NCI-H460 (cell line): ENCODE data around the gene SCAPER. TPM values are rescaled to one million over a fixed set of nuclear protein-coding genes. Genes with fewer than 3 reads are reported as not detected.
"Not testable (repeated sequence)": the region's sequence is repeated elsewhere in the genome, so short reads cannot be mapped to it uniquely, and the experiment has no call there.

Experiments used
- DNase-seq: peaks from one replicate; pipeline ENCODE4 v3.0.0-alpha.2; 2016; ENCODE audit warnings: low read depth; ENCODE audit errors: extremely low read depth
- total RNA-seq: library from RNA; depleted of rRNA; stranded (reverse); fragments of >200 nt; shearing (Covaris generic); gene quantifications from 2 replicates; pipeline ENCODE4 v1.2.3, GENCODE V29; 2014

The SCAPER gene
- total RNA-seq, 1 experiment from 2014 or later, result 8.8 TPM

DNA sequence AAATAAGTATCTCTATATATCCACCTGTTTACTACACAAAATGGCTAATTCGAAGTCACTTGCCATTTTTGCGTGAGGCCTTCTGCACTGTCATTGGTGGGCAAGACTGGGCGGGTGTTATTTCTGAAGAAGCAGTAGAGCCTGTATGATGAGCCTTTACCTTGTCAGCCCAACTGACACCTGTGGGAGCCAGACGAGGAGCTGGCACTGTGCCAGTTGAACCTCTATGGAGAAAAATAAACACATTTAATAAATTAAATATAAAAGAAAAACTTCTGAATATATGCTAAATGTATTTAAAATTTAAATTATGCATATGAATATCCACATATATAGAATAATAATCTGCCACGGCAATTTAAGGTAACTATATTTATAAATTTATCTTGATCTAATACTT, 109.9 kb downstream of the SCAPER start:
- no peak for DNase-seq

DNA sequence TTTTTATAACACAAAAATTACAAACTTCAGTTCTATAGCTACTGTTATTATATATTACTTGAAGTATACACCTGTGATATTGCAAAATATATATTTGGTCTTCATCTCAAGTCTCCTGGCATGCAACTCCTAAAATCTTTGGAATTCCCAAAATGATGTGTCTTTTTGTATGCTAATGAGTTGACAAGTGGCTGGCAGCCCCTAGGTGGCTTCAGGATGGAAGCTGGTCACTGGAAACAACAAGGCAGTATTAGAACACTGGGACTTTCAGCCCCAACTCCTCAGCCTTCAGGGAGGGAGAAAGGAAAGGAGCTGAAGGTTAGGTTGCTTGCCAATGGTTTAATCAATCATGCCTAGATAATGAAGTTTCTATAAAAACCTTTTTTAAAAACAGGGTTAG, 112.0 kb downstream of the SCAPER start:
- no peak for DNase-seq

- DNase-seq, result no peak
These were observed 113.6 kb downstream of the SCAPER start for GRCh38 chr15:76791511-76791910.

DNA sequence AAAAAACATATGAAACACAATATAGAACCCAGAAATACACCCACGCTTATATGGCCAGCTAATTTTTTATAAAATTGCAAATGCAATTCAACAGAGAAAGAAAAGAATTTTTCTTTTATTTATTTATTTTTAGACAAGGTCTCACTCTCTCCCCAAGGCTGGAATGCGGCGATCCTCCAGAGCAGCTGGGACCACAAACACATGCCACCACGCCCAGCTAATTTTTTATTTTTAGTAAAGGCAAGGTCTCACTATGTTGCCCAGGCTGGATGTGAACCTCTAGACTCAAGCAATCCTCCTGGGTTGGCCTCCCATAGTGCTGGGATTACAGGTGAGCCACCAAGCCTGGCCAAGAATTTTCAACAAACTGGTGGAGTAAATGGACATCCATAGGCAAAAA, 117.9 kb downstream of the SCAPER start:
- no peak for DNase-seq

DNA sequence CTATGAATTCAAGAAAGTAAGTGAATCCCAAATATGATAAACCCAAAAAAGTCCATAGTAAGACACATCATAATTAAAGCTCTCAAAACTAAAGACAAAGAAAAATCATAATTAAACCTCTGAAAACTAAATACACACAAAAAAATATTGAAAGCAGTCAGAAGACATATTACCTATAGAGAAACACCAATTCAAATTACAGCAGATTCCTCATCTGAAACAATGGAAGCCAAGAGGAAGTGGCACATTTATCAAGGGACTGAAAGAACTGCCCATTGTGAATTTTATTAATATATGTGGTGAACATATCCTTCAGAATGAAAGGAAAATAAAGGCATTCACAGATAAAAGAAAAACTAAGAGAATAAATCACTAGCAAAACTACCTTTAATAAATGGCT, 128.2 kb downstream of the SCAPER start:
- no peak for DNase-seq

DNA sequence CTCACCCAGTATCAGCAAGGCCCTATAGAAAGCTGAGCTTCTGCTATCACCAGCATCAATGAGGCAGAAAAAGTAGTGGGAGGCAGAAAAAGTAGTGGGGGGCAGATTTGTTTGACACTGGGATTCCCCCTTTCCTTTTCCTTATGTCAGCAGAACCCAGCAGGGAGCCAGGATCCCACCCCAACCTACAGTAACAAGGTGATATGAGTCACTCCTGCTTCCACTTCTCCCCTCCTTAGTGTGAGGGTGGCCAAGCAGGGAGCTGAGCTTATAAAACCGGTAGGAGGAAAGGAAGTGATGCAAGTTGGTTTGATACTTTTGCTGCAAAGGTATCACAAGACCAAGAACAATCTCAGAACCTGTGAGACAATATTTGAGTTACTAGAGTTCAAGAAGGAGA, 128.7 kb downstream of the SCAPER start:
- DNase-seq, result no peak

DNA sequence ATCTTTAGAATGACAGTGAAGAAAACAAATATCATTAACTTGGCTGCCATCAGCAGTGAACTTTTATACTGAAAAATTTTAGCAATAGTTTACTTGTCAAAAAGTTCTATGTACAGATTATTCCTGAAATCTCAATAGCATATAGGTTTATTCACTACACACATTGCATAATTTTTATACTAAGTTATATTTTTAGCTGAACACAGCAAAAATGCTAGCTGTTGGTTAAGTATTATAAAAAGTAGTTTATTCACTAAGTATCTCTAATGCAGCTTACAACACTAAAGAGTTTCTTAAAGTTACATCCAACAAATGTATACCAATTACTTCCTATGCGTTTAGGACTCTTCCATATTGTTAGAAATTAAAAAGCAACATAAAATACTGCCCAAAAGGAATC, 131.9 kb downstream of the SCAPER start:
- DNase-seq, result no peak

DNA sequence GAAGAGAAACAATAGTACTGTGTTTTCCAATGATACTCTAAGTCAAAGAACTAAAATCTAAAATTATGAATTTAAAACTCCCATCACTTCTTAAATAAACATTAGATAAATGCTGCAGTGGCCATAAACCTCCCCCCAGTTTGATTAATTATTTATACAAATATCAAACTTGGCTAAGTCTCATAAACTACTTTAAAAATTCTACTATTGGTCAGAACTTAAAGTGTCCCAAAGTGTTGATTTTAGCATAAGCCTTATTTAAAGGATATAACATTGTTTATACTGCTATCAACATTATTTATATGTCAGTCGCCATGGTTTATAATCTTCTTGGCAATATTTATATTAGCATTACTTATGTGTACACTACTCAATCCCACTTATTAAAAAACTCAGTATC, 132.4 kb downstream of the SCAPER start:
- no peak for DNase-seq

DNA sequence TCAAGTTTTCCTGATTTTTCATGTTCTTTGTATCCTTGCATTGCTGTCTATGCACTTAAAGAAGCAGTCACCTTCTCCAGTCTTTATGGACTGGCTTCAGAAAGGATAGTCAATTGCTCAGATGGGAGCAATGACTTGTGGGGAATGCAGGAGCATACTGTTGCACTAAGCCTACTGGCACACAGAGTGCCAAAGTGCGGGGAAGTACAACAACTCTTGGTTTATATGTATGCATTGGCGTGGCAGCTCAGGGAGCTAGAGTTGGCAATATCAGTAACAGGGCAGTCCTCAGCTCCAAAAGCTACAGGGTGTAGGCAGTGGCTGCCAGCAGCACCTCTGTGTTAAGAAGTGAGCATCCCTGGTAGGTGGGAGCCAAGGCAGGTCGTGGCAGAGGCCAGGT, 141.1 kb downstream of the SCAPER start:
- DNase-seq, result no peak

DNA sequence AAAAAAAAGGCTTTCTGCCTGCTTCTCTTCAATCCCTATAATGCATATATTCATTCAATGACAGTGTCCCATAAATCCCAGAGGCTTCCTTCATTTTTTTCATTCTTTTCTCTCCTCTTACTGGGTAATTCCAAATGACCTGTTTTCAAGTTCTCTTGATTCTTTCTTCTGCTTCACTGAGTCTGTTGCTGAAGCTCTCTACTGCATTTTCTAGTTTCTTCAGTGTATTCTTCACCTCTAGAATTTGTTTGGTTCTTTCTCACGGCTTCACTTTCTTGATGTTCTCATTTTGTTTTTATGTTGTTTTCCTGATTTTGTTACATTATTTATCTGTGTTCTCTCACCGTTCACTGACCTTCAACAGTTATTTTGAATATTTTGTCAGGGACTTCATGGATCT, 141.6 kb downstream of the SCAPER start:
- no peak for DNase-seq

- DNase-seq, result no peak
These were observed 148.8 kb downstream of the SCAPER start for GRCh38 chr15:76756381-76756780.

- no peak for DNase-seq
These were observed 151.4 kb downstream of the SCAPER start for GRCh38 chr15:76753771-76754170.

DNA sequence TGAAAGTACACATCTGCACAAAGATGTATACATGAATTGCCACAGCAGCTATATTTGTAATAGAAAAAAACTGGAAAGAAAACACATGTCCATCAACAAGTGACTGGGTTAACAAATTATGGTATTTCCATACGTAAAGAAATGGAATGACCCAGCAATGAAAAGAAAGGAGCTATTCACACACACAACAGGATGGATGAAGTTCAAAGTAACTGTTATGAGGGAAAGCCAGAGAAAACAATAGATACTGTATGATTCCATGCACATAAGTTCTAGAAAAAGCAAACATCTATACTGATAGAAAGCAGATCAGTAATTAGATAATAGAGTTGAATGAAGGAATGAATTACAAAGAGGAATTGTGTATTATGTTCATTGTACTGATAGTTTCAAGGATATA, 152.0 kb downstream of the SCAPER start:
- DNase-seq, result no peak

DNA sequence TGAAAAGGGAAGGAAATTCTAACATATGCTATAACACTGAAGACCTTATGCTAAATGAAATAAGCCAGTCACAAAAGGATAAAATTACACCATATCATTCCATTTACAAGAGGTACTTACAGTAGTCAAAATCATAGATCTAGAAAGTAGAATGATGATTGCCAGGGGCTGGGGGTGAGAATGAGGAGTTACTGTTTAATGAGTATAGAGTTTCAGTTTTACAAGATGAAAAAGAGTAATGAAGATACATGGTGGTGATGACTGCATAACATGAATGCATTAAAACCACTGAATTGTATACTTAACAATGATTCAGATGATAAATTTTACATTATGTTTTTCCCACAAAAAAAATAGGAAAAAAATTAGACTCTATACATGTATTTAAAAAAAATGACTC, 152.6 kb downstream of the SCAPER start:
- DNase-seq, result no peak

DNA sequence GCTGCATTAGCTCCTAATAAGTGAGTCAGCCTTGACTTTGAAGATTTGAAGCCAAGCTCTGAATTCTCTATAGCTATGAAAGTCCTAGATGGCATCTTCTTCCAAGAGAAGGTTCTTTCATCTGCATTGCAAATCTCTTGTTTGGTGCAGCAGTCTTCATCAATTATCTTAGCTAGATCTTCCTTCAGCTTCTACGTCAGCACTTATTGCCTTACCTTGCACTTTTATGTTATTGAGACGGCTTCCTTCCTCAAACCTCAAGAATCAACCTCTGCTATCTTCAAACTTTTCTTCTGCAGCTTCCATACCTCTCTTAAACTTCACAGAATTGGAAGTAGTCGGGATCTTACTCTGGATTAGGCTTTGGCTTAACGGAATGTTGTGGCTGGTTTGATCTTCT, 167.6 kb downstream of the SCAPER start:
- DNase-seq, result no peak

DNA sequence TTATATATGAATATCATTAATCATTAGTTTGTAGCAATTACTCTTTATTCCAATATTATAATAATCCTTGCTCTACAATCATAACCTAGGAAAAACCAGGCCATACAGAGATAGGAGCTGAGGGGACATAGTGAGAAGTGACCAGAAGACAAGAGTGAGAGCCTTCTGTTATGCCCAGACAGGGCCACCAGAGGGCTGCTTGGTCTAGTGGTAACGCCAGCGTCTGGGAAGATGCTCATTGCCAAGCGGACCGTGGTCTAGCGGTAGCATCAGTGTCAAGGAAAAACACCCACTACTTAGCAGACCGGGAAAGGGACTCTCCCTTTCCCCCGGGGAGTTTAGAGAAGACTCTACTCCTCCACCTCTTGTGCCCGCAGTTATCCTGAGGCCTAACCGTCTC, 172.8 kb downstream of the SCAPER start:
- DNase-seq, result peak; percentile 2

DNA sequence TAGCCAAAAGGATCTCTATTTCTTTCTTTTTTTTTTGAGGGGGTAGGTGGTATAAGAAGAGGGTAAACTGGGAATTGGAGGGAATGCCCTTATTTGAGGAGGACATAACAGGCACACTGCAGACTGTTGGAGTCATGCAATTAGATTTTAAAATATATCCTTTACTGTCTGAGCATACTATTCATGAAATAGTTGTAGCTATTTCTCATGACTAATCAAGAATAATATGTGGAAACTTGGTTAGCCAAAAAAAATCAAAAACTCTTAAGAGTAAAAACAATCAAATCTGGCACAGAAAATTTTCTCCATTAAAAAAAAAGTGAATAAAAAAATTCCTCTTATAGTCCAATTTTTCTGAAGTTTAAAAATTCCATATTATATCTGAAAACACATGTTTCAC, 174.9 kb downstream of the SCAPER start:
- no peak for DNase-seq

- no peak for DNase-seq
These were observed 186.3 kb downstream of the SCAPER start for GRCh38 chr15:76718863-76719262.

DNA sequence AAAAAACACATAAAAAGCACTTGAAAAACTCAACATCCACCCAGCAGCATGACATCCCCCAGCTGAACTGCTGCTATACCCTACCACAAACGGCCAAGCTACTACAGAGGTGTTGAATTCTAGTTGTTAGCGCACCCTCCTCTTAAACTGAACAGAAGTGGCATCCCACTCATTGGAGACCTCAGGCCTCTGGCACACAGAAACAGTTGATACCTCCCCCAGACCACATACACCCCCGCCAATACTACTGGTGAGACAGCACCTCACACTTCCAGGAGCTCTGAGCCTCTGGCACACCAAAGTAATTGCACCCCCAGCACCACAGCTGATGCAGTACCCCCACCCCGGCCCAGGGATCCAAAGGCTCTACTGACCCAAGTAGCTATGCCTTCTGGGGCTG, 190.2 kb downstream of the SCAPER start:
- DNase-seq, result no peak

- no peak for DNase-seq
These were observed 193.8 kb downstream of the SCAPER start for GRCh38 chr15:76711351-76711827.

DNA sequence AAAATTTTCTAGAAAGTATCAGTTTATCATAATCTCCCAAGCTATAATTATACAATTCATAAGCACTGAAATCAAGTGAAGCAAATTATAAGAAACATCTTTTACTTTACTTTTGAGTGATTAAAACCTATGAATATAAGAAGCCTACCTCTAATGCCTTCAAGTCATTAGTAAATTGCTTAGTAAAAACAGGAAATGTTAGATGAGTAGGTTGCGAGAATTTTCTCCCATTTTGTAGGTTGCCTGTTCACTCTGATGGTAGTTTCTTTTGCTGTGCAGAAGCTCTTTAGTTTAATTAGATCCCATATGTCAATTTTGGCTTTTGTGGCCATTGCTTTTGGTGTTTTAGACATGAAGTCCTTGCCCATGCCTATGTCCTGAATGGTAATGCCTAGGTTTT, 201.1 kb downstream of the SCAPER start:
- DNase-seq, result not testable (repeated sequence)

GRCh38 chr15:76696840-76697239, 208.3 kb downstream of the SCAPER start:
- no peak for DNase-seq

- DNase-seq, result not testable (repeated sequence)
These were observed 212.6 kb downstream of the SCAPER start for GRCh38 chr15:76692546-76692945.

GRCh38 chr15:76687592-76687991, 217.5 kb downstream of the SCAPER start:
- not testable (repeated sequence) for DNase-seq
